ENCODE measurements around the gene FOXS1. TPM values are rescaled to one million over a fixed set of nuclear protein-coding genes. Genes with fewer than 3 reads are reported as not detected.

The FOXS1 gene
- total RNA-seq, 1 donor from 2014 or later = 0.78 TPM

Small RNA genes lying within 50 kb of the gene (small RNA-seq; reads per million reads assigned to genes)
- not detected for gene AL160175.1

Other genes with a start within 250 kb of the FOXS1 start
- 66.9 TPM for gene ID1, start 240.3 kb downstream of the FOXS1 start, total RNA-seq
- not detected for gene COX4I2, start 207.7 kb downstream of the FOXS1 start, total RNA-seq
- gene BCL2L1, start 122.7 kb downstream of the FOXS1 start, total RNA-seq = 42.6 TPM
- 5.8 TPM for gene TPX2, start 106.3 kb downstream of the FOXS1 start, total RNA-seq
- gene MYLK2, start 26.2 kb downstream of the FOXS1 start, total RNA-seq = 0.78 TPM
- 3.0 TPM for gene DUSP15, start 24.9 kb upstream of the FOXS1 start, total RNA-seq
- 1.7 TPM for gene TTLL9, start 25.0 kb upstream of the FOXS1 start, total RNA-seq
- 4.1 TPM for gene PDRG1, start 106.4 kb upstream of the FOXS1 start, total RNA-seq
- gene XKR7, start 122.5 kb upstream of the FOXS1 start, total RNA-seq = 12.6 TPM
- 2.0 TPM for gene CCM2L, start 164.8 kb upstream of the FOXS1 start, total RNA-seq
- 3.3 TPM for gene HCK, start 206.6 kb upstream of the FOXS1 start, total RNA-seq

Data from occipital lobe (tissue), 2 donors.